Vagina (tissue), 2 donors: ENCODE data around the gene SEMA4A.

Experiments used
- POLR2A ChIP-seq, 2 donors: fragments of 450-650 bp; IDR thresholded peaks; one replicate each; pipeline ENCODE4 v1.6.1; 2017; ENCODE audit warnings: antibody characterized with exemption in 2 of 2, mild to moderate bottlenecking in 2 of 2, moderate library complexity in 2 of 2
- POLR2AphosphoS5 ChIP-seq, 2 donors: sonication (generic); formaldehyde crosslinking; IDR thresholded peaks; one replicate each; pipeline ENCODE4 v1.9.0; 2017; ENCODE audit warnings: antibody characterized with exemption in 2 of 2, mild to moderate bottlenecking in 2 of 2, low read depth in 1 of 2; ENCODE audit not compliant: insufficient read depth in 1 of 2
- TF ChIP-seq, protein P1 (sequence below), 3 experiments: fragments of 450-650 bp in 2 of 3; fragments of 200-600 bp in 1 of 3; sonication (generic) in 1 of 3; IDR thresholded peaks; one replicate each; pipeline ENCODE4 v1.5.1; 2017 to 2019; ENCODE audit warnings: antibody characterized with exemption in 3 of 3, mild to moderate bottlenecking in 2 of 3, moderate library complexity in 2 of 3

DNA sequence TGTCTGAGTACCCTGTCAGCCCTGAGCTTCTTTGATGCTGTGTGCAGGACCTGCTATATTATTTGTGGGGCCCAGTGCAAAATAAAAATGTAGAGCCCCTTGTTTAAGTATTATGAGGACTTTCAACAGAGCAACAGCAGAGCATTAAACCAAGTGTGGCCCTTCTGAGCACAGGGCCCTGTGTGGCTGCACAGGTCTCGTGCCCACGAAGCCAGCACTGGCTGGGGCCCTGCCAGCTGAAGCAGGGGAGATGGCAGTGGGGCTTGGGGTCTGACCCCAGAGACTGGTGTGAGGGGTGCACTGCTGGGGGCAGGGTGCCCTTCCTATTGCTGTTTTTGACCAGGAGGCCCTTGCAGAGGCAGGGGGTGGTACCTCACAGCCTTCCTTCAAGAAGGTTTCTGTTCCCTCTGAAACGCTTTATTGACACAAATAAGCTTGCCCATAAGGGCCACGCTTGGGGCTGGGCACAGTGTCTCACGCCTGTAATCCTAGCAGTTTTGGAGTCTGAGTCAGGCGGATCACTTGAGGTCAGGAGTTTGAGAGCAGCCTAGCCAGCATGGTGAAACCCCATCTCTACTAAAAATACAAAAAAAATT is 2.2 kb upstream of the SEMA4A start:
- TF ChIP-seq, protein P1, sequence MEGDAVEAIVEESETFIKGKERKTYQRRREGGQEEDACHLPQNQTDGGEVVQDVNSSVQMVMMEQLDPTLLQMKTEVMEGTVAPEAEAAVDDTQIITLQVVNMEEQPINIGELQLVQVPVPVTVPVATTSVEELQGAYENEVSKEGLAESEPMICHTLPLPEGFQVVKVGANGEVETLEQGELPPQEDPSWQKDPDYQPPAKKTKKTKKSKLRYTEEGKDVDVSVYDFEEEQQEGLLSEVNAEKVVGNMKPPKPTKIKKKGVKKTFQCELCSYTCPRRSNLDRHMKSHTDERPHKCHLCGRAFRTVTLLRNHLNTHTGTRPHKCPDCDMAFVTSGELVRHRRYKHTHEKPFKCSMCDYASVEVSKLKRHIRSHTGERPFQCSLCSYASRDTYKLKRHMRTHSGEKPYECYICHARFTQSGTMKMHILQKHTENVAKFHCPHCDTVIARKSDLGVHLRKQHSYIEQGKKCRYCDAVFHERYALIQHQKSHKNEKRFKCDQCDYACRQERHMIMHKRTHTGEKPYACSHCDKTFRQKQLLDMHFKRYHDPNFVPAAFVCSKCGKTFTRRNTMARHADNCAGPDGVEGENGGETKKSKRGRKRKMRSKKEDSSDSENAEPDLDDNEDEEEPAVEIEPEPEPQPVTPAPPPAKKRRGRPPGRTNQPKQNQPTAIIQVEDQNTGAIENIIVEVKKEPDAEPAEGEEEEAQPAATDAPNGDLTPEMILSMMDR (IDR thresholded peaks at IDR 0.05), result no peak
- no peak for TF ChIP-seq POLR2A (IDR thresholded peaks at IDR 0.05)
- TF ChIP-seq POLR2AphosphoS5 (IDR thresholded peaks at IDR 0.05; ENCODE audit: insufficient read depth in 1 of 2, low read depth in 1 of 2), result no peak
